Retina (tissue), 1 donor: Measurements from ENCODE around the gene MTUS2.

ENCODE experiments used
- DNase-seq: peaks from one replicate; pipeline ENCODE4 v3.0.0-alpha.2; 2016

MTUS2 gene

DNA sequence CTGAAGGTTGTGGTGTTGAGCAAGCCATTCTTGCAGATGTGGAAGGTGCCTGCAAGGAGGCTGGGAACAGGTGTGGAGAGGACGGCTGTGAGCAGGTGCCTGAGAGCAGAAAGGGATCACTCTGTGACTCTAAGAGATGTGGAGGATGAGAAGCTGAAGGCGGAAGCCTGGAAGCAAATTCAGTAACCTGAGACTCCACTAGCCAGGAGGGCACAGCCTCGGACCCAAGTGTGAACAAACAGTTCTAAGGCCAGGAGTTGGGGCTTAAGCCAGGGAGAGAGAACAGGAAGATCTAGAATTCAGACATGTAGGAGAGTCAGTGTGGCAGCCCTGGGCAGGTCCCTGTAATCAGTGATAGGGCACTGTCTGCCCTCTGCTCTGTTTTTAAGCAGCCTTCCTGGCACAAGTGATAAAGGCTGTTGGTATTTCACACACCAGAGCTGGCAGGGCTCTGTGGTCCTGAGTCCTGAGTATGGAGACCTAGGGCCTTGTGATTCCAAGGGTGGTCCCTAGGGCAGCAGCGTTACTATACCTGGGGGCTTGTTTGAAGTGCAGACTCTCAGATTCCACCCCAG is 644.1 kb downstream of the MTUS2 start:
- no peak for DNase-seq

- DNase-seq = no peak
Observed at GRCh38 chr13:29465741-29466293, 645.7 kb downstream of the MTUS2 start.

DNA sequence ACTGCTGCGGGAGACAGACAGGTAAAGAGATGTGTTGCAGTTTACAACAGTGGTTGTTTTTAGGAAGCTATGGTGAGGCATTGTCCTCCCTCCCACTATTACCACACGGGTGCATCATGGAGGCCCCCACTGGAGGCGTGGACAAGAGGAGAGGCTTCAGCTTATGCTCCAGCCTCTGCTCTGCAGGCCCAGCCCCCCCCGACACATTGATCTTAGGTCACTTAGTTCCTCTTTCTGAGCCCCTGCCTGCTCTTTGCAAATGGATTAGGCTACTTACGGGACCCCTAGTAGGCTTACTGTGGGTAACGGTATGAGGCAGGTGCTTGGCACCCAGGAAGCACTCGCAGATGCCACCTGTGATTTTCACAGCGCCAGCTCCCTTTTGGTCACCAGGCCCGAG is 651.4 kb downstream of the MTUS2 start:
- DNase-seq = no peak

GRCh38 chr13:29472332-29472961 is 652.3 kb downstream of the MTUS2 start:
- no peak for DNase-seq

GRCh38 chr13:29473166-29473565 is 653.0 kb downstream of the MTUS2 start:
- DNase-seq = no peak

DNA sequence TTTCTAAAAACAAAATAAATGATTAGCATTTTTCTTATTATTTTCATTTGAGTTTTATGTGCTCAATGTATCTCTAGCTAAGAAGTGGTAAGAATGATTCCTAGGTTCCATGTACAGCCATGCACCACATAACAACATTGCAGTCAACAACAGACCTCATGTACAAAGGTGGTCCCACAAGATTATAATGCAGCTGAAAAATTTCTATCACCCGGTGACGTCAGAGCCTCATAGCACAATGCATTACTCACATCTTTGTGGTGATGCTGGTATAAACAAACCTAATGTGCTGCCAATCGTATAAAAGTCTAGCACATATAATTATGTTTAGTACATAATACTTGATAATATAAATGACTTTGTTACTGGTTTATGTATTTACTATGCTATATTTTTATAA is 654.9 kb downstream of the MTUS2 start:
- no peak for DNase-seq

DNA sequence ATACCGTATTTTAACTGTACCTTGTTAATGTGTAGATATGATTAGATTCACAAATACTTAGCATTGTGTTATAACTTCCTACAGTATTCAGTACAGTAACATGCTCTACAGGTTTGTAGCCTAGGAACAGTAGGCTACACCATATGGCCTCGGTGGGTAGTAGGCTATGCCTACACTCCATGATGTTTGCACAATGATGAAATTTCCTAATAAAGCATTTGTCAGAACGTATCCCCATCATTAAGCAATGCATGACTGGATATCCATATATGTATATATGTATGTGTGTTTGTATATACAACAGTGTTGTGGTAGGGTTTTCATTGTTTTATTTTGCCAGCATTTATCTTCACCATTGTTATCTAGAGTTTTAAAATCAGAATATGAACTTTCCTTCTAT is 655.9 kb downstream of the MTUS2 start:
- DNase-seq = no peak

- DNase-seq = no peak
Observed at GRCh38 chr13:29479716-29480492, 659.8 kb downstream of the MTUS2 start.

- DNase-seq = no peak
Observed at GRCh38 chr13:29480893-29481525, 660.9 kb downstream of the MTUS2 start.

DNA sequence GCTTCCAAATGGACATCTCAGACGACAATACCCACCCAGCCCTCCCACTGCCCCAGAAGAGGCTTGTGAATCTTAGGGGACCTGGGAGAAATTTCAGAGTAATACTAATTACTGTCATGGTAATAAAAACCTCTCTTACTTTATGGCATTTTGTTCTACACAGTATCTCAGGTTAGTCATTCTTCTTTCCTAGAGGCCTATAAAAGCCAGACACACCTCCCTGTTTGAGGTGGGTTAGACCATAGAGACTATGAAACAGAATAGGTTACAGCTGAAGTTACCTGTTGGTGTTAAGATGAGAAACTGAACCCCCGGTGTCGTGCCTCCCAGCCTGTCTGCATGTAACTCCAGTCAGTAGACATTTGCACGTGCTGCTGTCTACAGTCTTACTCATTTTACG is 661.5 kb downstream of the MTUS2 start:
- DNase-seq = no peak

DNA sequence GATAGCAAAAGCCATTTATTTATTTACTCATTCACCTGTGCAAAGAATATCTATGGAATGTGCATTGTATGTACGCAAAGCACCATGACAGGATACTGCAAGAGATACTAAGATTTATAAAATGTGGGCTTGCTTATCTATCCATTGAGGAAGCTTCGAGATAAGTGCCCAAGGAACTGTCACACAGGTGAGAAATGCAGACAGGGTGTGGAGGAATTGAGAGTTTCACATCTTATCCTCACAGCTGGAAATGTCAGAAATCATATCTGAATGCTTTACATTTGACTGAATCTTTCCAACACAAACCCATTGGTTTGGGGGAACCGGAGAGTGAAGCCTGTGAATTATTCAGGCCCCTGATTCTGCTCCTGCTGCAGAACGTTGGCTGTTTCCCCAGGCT is 662.4 kb downstream of the MTUS2 start:
- DNase-seq = no peak

DNA sequence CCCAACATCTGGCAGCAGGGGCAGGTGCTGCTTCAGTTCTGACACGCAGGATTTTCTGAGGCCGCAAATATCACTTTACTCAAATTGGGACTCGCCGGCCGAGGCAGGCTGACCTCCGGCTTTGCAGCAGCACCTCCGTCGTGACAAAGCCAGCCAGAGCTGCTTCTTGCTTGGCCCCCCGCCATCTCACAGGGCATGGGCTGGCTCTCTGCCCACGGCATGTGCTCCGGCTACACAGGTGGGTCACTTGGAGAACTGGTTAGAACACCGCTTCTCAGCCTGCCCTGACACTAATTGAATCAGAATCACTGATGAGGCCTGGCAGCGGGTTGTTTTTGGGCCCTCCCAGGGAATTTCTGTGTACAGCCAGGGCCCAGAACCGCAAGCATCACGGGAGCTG is 663.1 kb downstream of the MTUS2 start:
- DNase-seq = no peak

- no peak for DNase-seq
Observed at GRCh38 chr13:29483623-29484022, 663.5 kb downstream of the MTUS2 start.

DNA sequence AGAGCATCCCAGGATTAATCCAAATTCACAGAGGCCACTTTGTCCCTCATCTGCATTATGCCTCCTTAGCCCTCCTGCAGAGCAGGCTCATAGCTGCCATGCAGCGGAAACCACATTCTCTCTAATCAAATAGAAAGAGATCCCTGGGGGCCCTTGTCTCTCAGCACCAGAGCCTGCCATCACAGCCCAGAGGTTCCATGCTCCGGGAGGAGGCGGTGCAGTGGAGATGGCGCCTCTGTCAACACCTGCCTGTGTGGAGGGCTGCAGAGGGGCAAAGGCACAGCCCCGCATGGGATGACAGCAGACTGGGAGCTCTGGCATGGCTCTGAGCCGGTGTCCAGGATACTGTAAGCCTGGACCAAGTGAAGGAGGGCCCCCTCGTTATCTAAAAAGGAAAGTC is 664.1 kb downstream of the MTUS2 start:
- peak; percentile 60 for DNase-seq

- DNase-seq = no peak
Observed at GRCh38 chr13:29484796-29485195, 664.7 kb downstream of the MTUS2 start.

DNA sequence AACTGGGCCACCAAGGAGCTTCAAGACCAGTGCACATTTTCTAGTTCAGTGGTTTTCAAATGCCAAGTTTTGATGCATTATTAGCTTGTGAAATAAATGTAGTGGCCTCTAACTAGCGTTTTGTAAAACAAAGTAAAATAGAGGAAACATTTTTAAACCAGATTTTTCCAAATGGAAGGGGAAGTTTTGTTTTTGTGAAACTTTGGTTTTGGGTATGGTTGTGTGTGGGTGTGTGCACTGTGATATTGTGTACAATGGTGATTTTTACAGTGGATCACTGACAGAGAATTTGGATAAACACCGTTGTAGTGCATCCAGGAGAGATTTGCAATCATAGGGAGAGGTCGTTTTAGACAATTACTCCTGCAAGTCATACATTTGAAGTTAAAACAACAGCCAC is 666.4 kb downstream of the MTUS2 start:
- no peak for DNase-seq

DNA sequence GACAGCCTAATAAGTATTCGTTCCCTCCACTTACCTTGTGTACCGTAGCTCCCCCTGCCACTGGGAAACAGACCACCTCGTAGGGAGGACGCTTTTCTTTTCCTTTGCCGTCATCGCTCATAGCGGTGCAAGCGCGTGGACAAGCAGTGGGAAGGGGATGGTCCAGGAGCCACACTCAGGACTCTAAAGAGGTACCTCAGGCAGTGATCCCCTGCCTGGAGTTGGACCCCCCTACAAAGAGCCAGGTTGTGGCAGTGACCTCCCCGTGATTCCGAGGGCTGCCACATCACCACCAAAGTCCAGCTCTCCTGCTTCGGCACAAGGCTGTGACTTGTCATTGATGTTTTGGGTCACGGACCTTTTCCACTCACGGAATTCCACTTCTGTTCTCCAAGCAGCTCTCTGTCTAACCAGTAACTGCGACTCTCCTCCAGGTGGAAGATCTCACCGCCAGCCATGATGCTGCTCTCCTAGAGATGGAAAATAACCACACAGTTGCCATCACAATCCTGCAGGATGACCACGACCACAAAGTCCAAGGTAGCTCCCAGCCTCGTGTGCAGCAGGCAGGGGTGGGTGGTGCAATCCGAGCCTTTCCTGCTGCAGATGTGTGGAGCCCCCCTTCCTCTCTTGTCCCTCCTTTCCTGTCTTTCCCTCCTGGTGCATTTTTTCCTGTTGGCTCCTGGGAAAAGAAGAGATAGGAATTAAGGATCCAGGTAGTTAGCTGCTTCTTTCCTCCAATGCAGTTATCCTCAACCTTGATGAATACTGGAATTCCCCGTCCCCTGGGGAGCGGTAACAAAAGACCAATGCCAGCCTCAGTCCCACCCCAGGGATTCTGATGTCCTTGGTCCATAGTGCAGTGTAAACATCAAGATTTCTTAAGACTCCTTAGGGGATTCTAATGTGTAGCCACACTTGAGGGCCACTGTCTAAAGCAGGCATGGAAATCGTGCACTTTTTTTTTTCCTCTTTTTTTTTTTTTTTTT is 667.6 kb downstream of the MTUS2 start:
- no peak for DNase-seq

- peak; percentile 58 for DNase-seq
Observed at GRCh38 chr13:29489650-29490560, 669.8 kb downstream of the MTUS2 start.

GRCh38 chr13:29490561-29490885 is 670.4 kb downstream of the MTUS2 start:
- DNase-seq = peak; percentile 59

DNA sequence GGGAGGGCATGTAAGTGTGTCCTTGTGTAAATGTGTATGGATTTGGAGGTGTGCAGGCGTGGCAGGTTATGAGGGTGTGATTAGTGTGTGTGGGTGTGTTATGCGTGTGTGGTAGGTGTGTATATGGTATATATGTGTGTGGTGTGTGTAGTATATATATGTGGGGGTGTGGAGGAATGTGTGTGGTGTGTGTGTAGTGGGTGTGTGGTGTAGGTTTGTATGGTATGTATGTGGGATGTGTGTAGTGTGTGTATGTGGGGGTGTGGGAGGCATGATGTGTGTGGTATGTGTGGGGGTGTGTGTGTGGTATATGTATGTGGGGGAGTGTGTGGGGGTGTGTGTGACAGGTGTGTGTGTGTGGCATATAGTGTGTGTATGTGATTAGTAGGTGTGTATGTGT is 671.1 kb downstream of the MTUS2 start:
- DNase-seq = no peak

GRCh38 chr13:29493796-29494195 is 673.7 kb downstream of the MTUS2 start:
- DNase-seq = no peak
